IMR-90 (cell line): ENCODE results near the gene SNX25. TPM values are rescaled to one million over a fixed set of nuclear protein-coding genes. Genes with fewer than 3 reads are reported as not detected.

Experiments
- ATAC-seq: fragments of 200-7000 bp; cut with Tn5 transposase; 2 replicates; pipeline ENCODE4 v1.9.1; 2020; ENCODE audit warnings: low read depth, mild to moderate bottlenecking, moderate library complexity
- BruUV-seq: library from RNA; stranded (reverse); fragments of 400-500 nt; replicated peaks from 2 replicates; lab custom pipeline; 2021; lab: Mats Ljungman, UMichigan
- CTCF ChIA-PET: fragments of 300-600 bp; formaldehyde crosslinking; extraction: SDS; loops from one replicate; lab custom pipeline; 2021; ENCODE audit warnings: antibody characterized with exemption; lab: Yijun Ruan, JAX
- POLR2A ChIA-PET: fragments of 300-600 bp; sonication (Branson Sonifier 250); formaldehyde crosslinking; loops from one replicate; lab custom pipeline; 2022; ENCODE audit warnings: antibody characterized with exemption; ENCODE audit not compliant: unreplicated experiment; lab: Charles Lee
- DNase-seq: peaks from one replicate; pipeline ENCODE4 v3.0.0; 2013
- H2AFZ ChIP-seq: replicated peaks from 2 replicates; pipeline ENCODE3; 2013; ENCODE audit warnings: low read length, mild to moderate bottlenecking; ENCODE audit not compliant: poor library complexity
- H2AK5ac ChIP-seq: 2 replicates; pipeline ENCODE4 v1.6.1; 2013; ENCODE audit warnings: low read depth, low read length, inconsistent platforms
- H2AK9ac ChIP-seq: replicated peaks from 2 replicates; pipeline ENCODE3; 2013; ENCODE audit warnings: mild to moderate bottlenecking, low read depth, low read length, moderate library complexity; ENCODE audit not compliant: poor library complexity
- H2BK120ac ChIP-seq: 2 replicates; pipeline ENCODE4 v1.6.1; 2013; ENCODE audit warnings: low read depth, low read length, inconsistent platforms
- H2BK15ac ChIP-seq: 3 replicates; pipeline ENCODE4 v1.6.1; 2013; ENCODE audit warnings: low read depth, low read length, inconsistent platforms
- H2BK20ac ChIP-seq: 2 replicates; pipeline ENCODE4 v1.6.1; 2013; ENCODE audit warnings: low read depth, mild to moderate bottlenecking, inconsistent platforms, low read length, moderate library complexity
- H2BK5ac ChIP-seq: 2 replicates; pipeline ENCODE4 v1.6.1; 2013; ENCODE audit warnings: mild to moderate bottlenecking, low read depth, low read length, inconsistent platforms; ENCODE audit not compliant: poor library complexity, severe bottlenecking
- H3K14ac ChIP-seq: replicated peaks from 2 replicates; pipeline ENCODE4 v1.6.1; 2013; ENCODE audit warnings: low read depth, low read length, inconsistent platforms
- H3K18ac ChIP-seq: 2 replicates; pipeline ENCODE4 v1.6.1; 2013; ENCODE audit warnings: low read depth, low read length, control low read depth
- H3K23ac ChIP-seq: 2 replicates; pipeline ENCODE4 v1.6.1; 2013; ENCODE audit warnings: low read depth, low read length, inconsistent platforms
- H3K27ac ChIP-seq: 2 replicates; pipeline ENCODE4 v1.5.1; 2013; ENCODE audit warnings: mild to moderate bottlenecking, control low read depth, low read length; ENCODE audit not compliant: insufficient read depth
- H3K27me3 ChIP-seq: 2 replicates; pipeline ENCODE4 v1.6.1; 2013; ENCODE audit warnings: low read length; ENCODE audit not compliant: control insufficient read depth, insufficient read depth
- H3K36me3 ChIP-seq: 2 replicates; pipeline ENCODE4 v1.6.1; 2013; ENCODE audit warnings: low read length, mixed read lengths; ENCODE audit not compliant: control insufficient read depth, insufficient read depth
- H3K4ac ChIP-seq: 2 replicates; pipeline ENCODE4 v1.6.1; 2013; ENCODE audit warnings: low read depth, low read length, inconsistent platforms
- H3K4me1 ChIP-seq: 2 replicates; pipeline ENCODE4 v1.6.1; 2013; ENCODE audit warnings: low read length, mixed read lengths; ENCODE audit not compliant: control insufficient read depth, insufficient read depth
- H3K4me2 ChIP-seq: 2 replicates; pipeline ENCODE4 v1.6.1; 2013; ENCODE audit warnings: low read depth, mild to moderate bottlenecking, control low read depth, low read length, moderate library complexity
- H3K4me3 ChIP-seq: 2 replicates; pipeline ENCODE4 v1.5.1; 2013; ENCODE audit warnings: low read depth, mild to moderate bottlenecking, control low read depth, low read length, moderate library complexity; ENCODE audit not compliant: insufficient read depth
- H3K56ac ChIP-seq: 2 replicates; pipeline ENCODE4 v1.6.1; 2013; ENCODE audit warnings: low read length, inconsistent platforms; ENCODE audit not compliant: insufficient read depth; ENCODE audit errors: extremely low read depth
- H3K79me1 ChIP-seq, 2 experiments: 2 replicates each; pipeline ENCODE4 v1.6.1; 2013; ENCODE audit warnings: low read length in 2 of 2, inconsistent platforms in 1 of 2, low read depth in 1 of 2
- H3K9ac ChIP-seq: 2 replicates; pipeline ENCODE4 v1.6.1; 2013; ENCODE audit warnings: low read depth, low read length, control low read depth
- H3K9me1 ChIP-seq: 2 replicates; pipeline ENCODE4 v1.6.1; 2013; ENCODE audit warnings: low read length, inconsistent platforms; ENCODE audit not compliant: insufficient read depth
- H3K9me3 ChIP-seq: 2 replicates; pipeline ENCODE4 v1.6.1; 2013; ENCODE audit warnings: low read length; ENCODE audit not compliant: control insufficient read depth, insufficient read depth
- H4K20me1 ChIP-seq: 2 replicates; pipeline ENCODE4 v1.6.1; 2013; ENCODE audit warnings: low read length, inconsistent platforms; ENCODE audit not compliant: insufficient read depth
- H4K5ac ChIP-seq: 2 replicates; pipeline ENCODE4 v1.6.1; 2013; ENCODE audit warnings: mild to moderate bottlenecking, low read depth, low read length, control low read depth
- H4K8ac ChIP-seq, 2 experiments: 2 replicates each; pipeline ENCODE4 v1.6.1; 2013; ENCODE audit warnings: low read depth in 2 of 2, low read length in 2 of 2, control low read depth in 1 of 2, inconsistent platforms in 1 of 2
- H4K91ac ChIP-seq: 2 replicates; pipeline ENCODE4 v1.6.1; 2013; ENCODE audit warnings: low read depth, low read length, inconsistent platforms; ENCODE audit not compliant: insufficient read depth
- BHLHE40 ChIP-seq: fragments of 150-350 bp; IDR thresholded peaks from 2 replicates; pipeline ENCODE4 v1.6.1; 2016; ENCODE audit warnings: mild to moderate bottlenecking, low read depth, low read length
- CEBPB ChIP-seq: IDR thresholded peaks from 2 replicates; pipeline ENCODE4 v1.6.1; 2012; ENCODE audit warnings: low read depth, low read length, improper control_type of control experiment
- CHD1 ChIP-seq: IDR thresholded peaks from 2 replicates; pipeline ENCODE4 v1.6.1; 2012; ENCODE audit warnings: low read depth, low read length, improper control_type of control experiment
- CTCF ChIP-seq: conservative IDR thresholded peaks from 2 replicates; pipeline ENCODE4 v1.5.1; 2012; ENCODE audit warnings: mild to moderate bottlenecking, low read depth, low read length, improper control_type of control experiment
- ELK1 ChIP-seq: fragments of 150-350 bp; IDR thresholded peaks from 2 replicates; pipeline ENCODE4 v1.6.1; 2016; ENCODE audit warnings: low read depth, mild to moderate bottlenecking, low read length, moderate library complexity, borderline replicate concordance
- FOS ChIP-seq: fragments of 150-350 bp; IDR thresholded peaks from 2 replicates; pipeline ENCODE4 v1.6.1; 2016; ENCODE audit warnings: low read depth, low read length
- MAFK ChIP-seq: IDR thresholded peaks from 2 replicates; pipeline ENCODE4 v1.6.1; 2012; ENCODE audit warnings: low read depth, low read length, improper control_type of control experiment
- MAZ ChIP-seq: IDR thresholded peaks from 2 replicates; pipeline ENCODE4 v1.6.1; 2012; ENCODE audit warnings: low read depth, mild to moderate bottlenecking, low read length, improper control_type of control experiment, moderate library complexity, borderline replicate concordance
- MXI1 ChIP-seq: IDR thresholded peaks from 2 replicates; pipeline ENCODE4 v1.6.1; 2012; ENCODE audit warnings: low read depth, mild to moderate bottlenecking, low read length, moderate library complexity, borderline replicate concordance
- NFE2L2 ChIP-seq: fragments of 150-350 bp; IDR thresholded peaks from 2 replicates; pipeline ENCODE4 v1.6.1; 2016; ENCODE audit warnings: low read depth, mild to moderate bottlenecking, low read length
- POLR2A ChIP-seq: IDR thresholded peaks from 2 replicates; pipeline ENCODE4 v1.6.1; 2012; ENCODE audit warnings: mild to moderate bottlenecking, low read depth, low read length
- RAD21 ChIP-seq: IDR thresholded peaks from 2 replicates; pipeline ENCODE4 v1.6.1; 2012; ENCODE audit warnings: low read length, improper control_type of control experiment
- RCOR1 ChIP-seq: IDR thresholded peaks from 2 replicates; pipeline ENCODE4 v1.6.1; 2012; ENCODE audit warnings: mild to moderate bottlenecking, low read length, improper control_type of control experiment; ENCODE audit not compliant: insufficient replicate concordance
- RFX5 ChIP-seq: IDR thresholded peaks from 2 replicates; pipeline ENCODE4 v1.8.0; 2012; ENCODE audit warnings: low read depth, mild to moderate bottlenecking, low read length, moderate library complexity
- SMC3 ChIP-seq: fragments of 150-350 bp; IDR thresholded peaks from 2 replicates; pipeline ENCODE4 v1.6.1; 2016; ENCODE audit warnings: low read depth, mild to moderate bottlenecking, antibody characterized with exemption, low read length, moderate library complexity
- USF2 ChIP-seq: fragments of 150-350 bp; IDR thresholded peaks from 2 replicates; pipeline ENCODE4 v1.6.1; 2017; ENCODE audit warnings: mild to moderate bottlenecking, antibody characterized with exemption, low read length, low read depth
- WGBS, 2 experiments: methylation state at CpG; one replicate each; pipeline versions ENCODE4 v1.1.5 to v1.1.7; 2013; ENCODE audit warnings: missing lambda C conversion rate in 2 of 2; ENCODE audit not compliant: insufficient read length in 1 of 2; ENCODE audit errors: extremely low coverage in 2 of 2; 5-methylcytosine and 5-hydroxymethylcytosine counted together
- dilution Hi-C: fragments of 300-500 bp; cut with HindIII; formaldehyde crosslinking; loops from one replicate; pipeline ENCODE4 v1.14.3; 2018; ENCODE audit warnings: low sequenced_read_pairs; ENCODE audit not compliant: unreplicated experiment
- in situ Hi-C: fragments of 300-500 bp; cut with MboI; formaldehyde crosslinking; loops from 3 replicates; pipeline ENCODE4 v1.14.3; 2019; ENCODE audit warnings: low sequenced_read_pairs, inconsistent platforms, mixed read lengths
- intact Hi-C: fragments of 100-400 bp; cut with micrococcal nuclease; formaldehyde crosslinking; loops from 2 replicates; pipeline ENCODE4 v1.10.0; 2022
- polyA plus RNA-seq, 3 experiments: library from polyadenylated mRNA; depleted of rRNA; stranded (reverse); fragments of >200 nt; gene quantifications; 2 replicates each; pipeline ENCODE4 v1.2.3, GENCODE V29; 2012; ENCODE audit warnings: low replicate concordance in 1 of 3
- total RNA-seq: library from RNA; depleted of rRNA; stranded (reverse); fragments of >200 nt; gene quantifications from 2 replicates; pipeline ENCODE4 v1.2.3, GENCODE V29; 2012

Gene SNX25
- total and polyA plus RNA-seq, 2 of the 4 experiments (the other 2 are of a cell fraction): 11.4 to 28.3 TPM

- H3K9me3 ChIP-seq: no peaks in the 10 kb centered on the region
- in situ Hi-C loops: no loop called here
- peaks cover 5% of the 10 kb centered on the region; the same call in 1 of the 2 replicates for H3K9me1 ChIP-seq
- no peak overlapping the region for H2BK15ac ChIP-seq
- 90% methylated on average over 2 of the region's 6 CpGs; no CpG with 5 or more reads in 1 of the 2 experiments for WGBS, 2 experiments
- ChIA-PET POLR2A (no interaction called here), CTCF (no interaction called here)
- H2BK120ac ChIP-seq: no peak overlapping the region
- H3K27me3 ChIP-seq: no peaks in the 10 kb centered on the region
- H3K23ac ChIP-seq: no peak overlapping the region
- no peak overlapping the region for H2AK5ac ChIP-seq
- H2AFZ ChIP-seq: no peak overlapping the region
- H2BK20ac ChIP-seq: no peak overlapping the region
- no peak overlapping the region for H3K18ac ChIP-seq
- TSS peak; percentile 26 for BruUV-seq
- no peak overlapping the region for H4K8ac ChIP-seq
- DNase-seq (no peak), ATAC-seq (no peak)
- intact Hi-C loops: loop anchor here (1.0 kb wide), 1 partner anchor 13 kb away; no protein-coding TSS in a partner anchor
- H4K5ac ChIP-seq: no peak overlapping the region
- H4K20me1 ChIP-seq: peaks cover 7% of the 10 kb centered on the region
- TF ChIP-seq MAZ (no peak), RFX5 (no peak), CHD1 (no peak), RAD21 (no peak), NFE2L2 (no peak), BHLHE40 (no peak), MXI1 (no peak), RCOR1 (no peak), SMC3 (no peak), MAFK (no peak), CTCF (no peak), CEBPB (no peak), USF2 (no peak), ELK1 (no peak), POLR2A (no peak), FOS (no peak)
- H4K91ac ChIP-seq: no peak overlapping the region
- H3K4me3 ChIP-seq: no peak overlapping the region
- H3K36me3 ChIP-seq: no peaks in the 10 kb centered on the region
- H3K14ac ChIP-seq: no peak overlapping the region
- peaks cover 27 to 65% of the 10 kb centered on the region in 2 experiments; a peak in 3 of 4 replicates for H3K79me1 ChIP-seq
- no peak overlapping the region for H2AK9ac ChIP-seq
- no peak overlapping the region for H2BK5ac ChIP-seq
- H3K4me1 ChIP-seq: peaks cover 8% of the 10 kb centered on the region
- H3K27ac ChIP-seq: no peak overlapping the region
- no peak overlapping the region for H3K9ac ChIP-seq
- no peak overlapping the region for H3K4me2 ChIP-seq
- dilution Hi-C loops: no loop called here
- H3K56ac ChIP-seq: no peak overlapping the region
- H3K4ac ChIP-seq: no peak overlapping the region
These were observed 16.5 kb downstream of the SNX25 start for GRCh38 chr4:185225940-185226339.
